ENCODE measurements around the gene CACNA1C.

Gene CACNA1C

GRCh38 chr12:2332236-2332635 lies 279.4 kb downstream of the CACNA1C start:
- no peak for DNase-seq

GRCh38 chr12:2332947-2333346 lies 280.2 kb downstream of the CACNA1C start:
- DNase-seq: no peak

GRCh38 chr12:2333491-2334195 lies 280.9 kb downstream of the CACNA1C start:
- DNase-seq: no peak

DNA sequence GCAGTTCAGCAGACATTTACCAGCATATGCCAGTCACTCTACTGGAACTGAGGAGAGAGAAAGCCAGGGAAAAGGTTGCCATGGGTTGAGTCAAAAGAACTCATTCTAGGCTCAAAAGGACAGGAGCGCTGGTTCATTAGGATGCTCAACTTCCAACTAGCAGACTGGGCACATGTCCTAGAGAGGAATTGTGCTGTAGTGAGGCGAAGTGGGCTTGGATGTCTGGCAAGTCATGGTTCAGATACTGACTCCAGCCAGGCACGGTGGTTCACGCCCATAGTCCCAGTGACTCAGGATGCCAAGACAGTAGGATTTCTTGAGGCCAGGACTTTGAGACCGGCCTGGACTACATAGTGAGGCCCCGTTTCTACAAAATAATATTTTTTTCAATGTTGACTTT lies 281.5 kb downstream of the CACNA1C start:
- DNase-seq: no peak

- no peak for DNase-seq
Observed at GRCh38 chr12:2334689-2335088, 281.9 kb downstream of the CACNA1C start.

GRCh38 chr12:2335109-2335508 lies 282.3 kb downstream of the CACNA1C start:
- no peak for DNase-seq

GRCh38 chr12:2335513-2335912 lies 282.7 kb downstream of the CACNA1C start:
- DNase-seq: no peak

DNA sequence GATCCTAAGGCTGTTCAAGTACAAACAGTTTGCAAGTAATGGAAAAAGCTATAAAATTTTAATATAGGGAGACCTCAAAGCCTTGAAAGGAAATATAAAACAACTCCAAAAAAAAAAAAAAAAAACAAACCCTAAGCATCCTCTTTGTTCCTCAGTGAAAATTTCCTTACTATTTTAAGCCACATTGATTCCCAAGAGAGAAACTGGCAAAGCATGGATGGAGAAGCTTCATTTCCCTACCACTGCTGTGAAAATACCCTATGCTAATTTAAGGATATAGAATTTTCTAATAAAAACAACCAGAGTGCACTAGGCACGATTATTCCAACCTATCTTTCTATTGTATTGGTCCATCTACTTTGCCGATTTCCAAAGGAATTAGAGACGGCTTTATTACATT lies 283.1 kb downstream of the CACNA1C start:
- DNase-seq: no peak

- no peak for DNase-seq
Observed at GRCh38 chr12:2336409-2336829, 283.6 kb downstream of the CACNA1C start.

- DNase-seq: no peak
Observed at GRCh38 chr12:2337031-2338010, 284.5 kb downstream of the CACNA1C start.

- DNase-seq: no peak
Observed at GRCh38 chr12:2338381-2338780, 285.6 kb downstream of the CACNA1C start.

DNA sequence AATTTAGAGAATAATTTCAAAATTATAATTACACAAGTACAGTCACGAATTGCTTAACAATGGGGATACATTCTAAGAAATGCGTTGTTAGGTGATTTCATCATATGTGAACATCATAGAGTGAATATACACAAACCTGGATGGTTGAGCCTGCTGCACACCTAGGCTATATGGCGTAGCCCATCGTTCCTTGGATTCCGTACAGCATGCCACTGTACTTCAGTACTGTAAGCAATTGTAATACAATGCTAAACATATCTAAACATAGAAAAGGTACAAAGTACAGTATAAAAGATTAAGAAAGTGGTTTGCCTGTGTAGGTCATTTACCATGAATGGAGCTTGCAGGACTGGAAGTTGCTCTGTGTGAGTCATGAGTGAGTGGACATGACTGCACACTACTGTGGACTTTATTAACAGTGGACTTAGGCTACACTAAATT lies 286.2 kb downstream of the CACNA1C start:
- DNase-seq: no peak

DNA sequence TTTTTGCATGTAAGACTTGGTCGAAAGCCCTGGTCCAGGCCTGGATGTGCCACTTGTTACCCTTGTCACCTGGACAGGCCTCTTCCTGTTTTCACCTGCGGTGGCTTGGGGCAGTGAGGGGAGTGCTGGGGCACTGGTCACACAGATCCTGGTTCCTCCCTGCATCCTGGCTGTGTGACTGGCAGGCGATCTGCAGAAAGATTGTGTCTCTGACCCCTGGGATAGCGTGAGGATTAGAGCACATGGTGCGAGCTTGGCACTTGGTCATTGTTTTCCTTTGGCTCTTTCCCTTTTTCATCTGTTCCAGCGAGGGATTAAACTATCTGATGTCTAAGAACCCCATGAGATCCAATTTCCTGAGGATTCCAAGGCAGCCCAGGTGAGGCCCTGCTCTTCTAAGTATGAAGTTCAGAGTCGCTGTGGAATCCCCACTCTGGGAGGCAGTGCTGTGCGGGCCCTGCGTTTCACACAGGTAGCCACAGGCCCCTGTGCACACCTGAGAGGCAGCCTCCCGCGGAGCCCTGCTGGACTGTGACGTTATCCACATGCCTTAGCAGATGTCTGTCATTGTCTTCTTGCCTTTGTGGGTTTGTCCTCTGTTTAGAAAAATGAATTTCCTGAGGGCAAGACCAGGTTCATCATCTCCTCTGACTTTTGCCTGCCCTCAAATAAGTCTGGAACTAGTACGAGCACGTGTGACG lies 288.4 kb downstream of the CACNA1C start:
- DNase-seq: no peak

DNA sequence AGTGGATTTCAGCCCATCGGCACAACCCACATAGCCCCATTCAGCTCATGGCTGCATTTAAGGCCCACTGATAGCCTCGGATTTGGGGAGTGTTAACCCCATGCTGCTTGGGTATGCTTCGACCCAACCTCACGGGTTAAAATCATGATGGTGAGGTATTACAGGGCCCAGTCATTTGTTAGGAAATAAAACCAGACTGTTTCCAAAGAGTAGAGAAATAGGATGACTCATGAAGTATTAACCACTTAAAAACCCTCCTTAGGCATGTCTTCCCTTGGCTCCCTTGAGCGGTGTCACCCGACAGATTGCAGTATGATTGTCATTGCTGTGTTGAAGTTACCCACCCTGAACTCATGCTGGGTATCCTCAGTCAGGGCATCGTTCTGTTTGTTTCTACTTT lies 289.1 kb downstream of the CACNA1C start:
- no peak for DNase-seq

DNA sequence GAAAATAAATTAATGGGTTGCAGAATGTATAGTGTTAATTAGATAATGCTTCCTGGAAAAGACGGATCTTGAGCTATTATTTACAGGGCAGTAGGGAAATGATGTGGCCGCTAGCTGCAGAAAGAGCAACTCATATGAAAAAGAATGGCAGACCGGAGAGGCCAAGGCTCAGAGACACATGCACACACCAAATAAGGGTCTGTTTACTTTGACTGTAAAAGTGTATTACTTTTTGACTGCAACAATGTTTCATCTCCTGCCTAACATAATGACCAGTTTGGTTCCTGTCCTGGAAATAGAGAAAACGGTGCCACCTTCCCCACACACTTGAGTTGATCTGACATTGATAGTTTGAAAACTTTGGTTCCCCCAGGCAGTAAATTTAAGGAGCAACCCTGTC lies 290.9 kb downstream of the CACNA1C start:
- DNase-seq: no peak

DNA sequence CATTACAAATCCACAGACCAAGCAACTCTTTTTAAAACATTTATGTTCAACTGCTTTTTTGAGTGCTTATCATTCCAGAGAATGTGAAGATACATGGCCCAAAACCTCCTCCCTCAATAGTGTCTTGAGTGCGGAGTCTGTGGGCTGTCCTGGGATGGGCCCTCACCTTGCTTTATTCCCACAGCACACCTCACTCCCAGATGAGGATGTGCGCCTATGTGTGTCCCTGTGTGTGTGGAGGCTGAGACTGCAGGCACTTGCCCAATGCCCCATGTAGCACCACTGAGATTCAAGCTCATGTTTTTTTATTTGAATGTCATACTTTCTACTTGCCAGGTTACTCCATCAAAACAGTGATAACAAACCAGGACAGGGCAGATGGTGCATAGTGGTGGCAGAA lies 291.7 kb downstream of the CACNA1C start:
- DNase-seq: no peak

GRCh38 chr12:2344885-2345284 lies 292.1 kb downstream of the CACNA1C start:
- DNase-seq: no peak

DNA sequence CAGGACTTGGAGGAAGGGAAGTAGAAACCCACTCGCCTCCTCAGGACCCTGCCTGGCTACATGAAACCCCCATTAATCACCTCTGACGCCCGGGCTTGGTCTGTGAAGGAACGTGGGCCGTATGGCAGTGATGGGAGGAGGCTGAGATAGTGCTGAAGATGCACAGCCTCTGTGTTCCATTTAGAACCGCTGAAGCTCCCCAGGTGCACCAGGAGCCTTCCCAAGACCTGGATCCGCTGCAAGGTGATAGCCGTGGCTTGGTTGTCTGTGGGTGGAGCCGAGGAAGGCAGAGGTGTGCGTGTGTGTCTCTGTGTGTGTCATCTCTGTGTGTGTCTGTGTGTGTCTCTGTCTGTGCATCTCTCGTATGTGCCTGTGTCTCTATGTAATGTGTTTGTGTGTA lies 293.1 kb downstream of the CACNA1C start:
- no peak for DNase-seq

GRCh38 chr12:2346416-2346815 lies 293.6 kb downstream of the CACNA1C start:
- no peak for DNase-seq

DNA sequence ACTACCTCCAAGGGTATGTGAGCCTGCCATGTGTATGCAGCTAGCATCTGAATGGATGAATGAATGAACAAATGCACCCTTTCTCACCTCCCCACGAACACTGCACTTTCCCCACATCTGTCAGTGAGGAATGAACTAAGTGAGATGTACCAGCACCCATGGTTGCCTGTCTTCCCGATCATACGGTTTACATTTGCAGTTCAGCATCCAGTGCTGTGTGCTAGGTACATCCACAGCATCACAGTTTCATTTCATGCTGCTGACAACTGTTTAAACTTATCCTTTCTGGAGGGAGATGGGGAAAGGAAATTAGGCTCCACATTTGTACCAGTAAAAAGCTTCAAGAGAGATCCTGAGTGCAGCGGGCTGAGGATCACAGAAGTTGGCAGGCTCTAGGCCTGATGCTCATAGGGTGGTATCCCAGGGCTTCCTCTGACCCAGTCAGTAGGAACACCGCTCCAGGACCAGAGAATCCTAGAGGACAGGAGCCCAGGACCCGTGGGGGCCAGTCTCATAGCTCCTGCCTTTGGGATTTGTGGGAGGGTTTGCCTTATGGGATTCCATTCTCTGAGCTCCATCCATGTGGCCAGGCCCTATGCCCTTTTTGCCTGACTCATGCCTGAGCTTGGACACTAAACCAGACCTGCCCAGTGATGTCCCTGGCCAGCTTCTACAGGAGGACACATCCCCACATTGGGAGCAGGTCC lies 294.5 kb downstream of the CACNA1C start:
- DNase-seq: no peak

- DNase-seq: no peak
Observed at GRCh38 chr12:2347844-2348481, 295.2 kb downstream of the CACNA1C start.

GRCh38 chr12:2348482-2348852 lies 295.7 kb downstream of the CACNA1C start:
- no peak for DNase-seq
